ENCODE results near the gene MED13L.

Gene MED13L

DNA sequence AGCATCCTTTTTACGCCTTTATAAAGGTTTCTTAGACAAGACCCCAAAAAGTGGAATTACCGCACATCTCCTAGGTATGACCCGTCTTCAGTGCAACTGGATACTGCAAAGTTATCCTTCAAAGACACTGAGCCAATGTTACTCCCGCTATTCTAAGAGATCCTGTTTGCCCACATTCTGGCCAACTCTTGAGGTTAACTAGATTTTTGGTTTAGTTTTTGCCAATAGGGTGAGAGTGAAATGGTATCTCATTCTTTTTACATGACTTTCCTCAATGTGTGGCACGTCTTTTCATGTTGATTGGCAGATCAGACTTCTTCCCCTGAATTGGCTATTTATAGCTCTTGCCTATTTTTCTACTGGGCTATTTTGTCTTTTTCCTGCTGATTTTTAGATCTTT is 347.2 kb downstream of the MED13L start:
- DNase-seq = no peak

DNA sequence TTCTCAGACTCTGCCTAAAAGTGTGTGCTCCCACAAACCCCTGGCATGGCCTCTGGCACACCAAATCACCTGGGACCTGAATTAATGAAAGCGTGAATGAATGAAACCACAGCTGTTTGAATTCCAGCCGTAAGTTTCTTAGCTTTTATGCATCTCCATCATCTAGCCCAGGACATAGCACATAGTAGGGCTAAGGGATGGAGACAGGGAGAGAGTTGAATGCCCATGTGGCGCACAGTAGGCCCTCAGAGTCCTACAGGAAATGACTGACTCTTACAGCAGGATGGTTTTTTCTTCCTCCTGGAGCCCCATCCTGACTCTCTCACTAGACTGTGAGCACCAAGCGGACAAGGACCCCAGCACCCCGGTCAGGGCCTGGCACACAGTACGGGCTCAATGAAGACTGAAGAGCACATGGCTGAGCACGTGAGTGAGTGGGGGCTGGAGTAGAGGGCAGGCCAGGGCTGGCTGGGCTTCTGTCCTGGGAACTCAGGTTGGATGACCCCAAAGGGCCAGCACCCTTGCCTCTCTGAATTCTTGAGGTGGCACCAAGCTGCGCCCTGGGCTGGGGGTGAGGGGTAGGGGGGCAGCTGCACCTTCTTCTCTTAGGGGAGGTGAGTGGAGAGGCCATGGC is 351.3 kb downstream of the MED13L start:
- no peak for DNase-seq

DNA sequence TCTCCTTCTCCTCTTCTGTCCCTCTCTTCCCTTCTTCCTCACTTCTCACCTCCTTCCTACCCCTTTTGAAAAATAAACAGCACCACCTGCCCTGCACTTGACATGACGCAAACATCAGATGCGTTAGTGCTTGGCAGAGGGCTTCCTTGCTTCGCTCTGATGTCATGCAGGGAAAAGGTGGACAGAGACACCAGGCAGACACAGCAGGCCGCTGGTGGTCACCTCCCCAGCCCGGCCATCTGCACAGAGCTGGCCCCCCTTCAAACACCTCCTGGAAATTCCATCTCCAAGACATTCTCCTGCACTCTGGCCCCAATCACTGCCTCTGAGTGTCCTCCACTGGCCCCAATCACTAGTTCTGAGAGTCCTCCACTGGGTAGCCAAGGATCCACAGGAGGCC is 353.6 kb downstream of the MED13L start:
- DNase-seq = no peak

DNA sequence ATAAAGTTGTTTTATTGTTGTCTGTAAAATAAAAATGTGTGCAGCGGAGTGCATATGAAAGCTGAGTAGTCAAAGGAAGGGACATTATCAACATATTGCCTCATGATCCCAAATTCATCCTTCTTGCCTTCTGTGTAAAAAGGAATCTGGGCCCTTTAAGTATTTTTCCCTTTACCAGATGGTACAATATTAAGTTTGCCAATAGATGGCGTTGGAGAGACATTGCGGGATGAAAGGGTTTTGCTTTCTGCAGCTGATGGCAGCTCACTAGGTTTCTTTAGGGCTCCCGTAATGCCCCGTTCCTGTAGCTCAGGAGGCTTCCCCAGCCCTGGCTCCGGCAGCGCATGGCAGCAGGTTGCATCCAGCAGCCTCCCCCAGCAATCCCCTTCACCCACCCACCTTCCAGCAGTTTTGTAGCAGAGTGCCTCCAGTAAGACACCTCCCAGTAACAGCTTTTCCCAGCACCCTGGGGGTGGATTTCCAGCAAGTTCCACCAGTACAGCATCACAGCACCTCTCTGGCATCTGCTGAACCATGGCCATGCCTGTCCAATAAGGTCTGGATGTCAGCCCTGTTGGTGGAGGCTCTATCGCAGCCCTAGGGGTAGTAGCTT is 354.4 kb downstream of the MED13L start:
- DNase-seq = no peak

DNA sequence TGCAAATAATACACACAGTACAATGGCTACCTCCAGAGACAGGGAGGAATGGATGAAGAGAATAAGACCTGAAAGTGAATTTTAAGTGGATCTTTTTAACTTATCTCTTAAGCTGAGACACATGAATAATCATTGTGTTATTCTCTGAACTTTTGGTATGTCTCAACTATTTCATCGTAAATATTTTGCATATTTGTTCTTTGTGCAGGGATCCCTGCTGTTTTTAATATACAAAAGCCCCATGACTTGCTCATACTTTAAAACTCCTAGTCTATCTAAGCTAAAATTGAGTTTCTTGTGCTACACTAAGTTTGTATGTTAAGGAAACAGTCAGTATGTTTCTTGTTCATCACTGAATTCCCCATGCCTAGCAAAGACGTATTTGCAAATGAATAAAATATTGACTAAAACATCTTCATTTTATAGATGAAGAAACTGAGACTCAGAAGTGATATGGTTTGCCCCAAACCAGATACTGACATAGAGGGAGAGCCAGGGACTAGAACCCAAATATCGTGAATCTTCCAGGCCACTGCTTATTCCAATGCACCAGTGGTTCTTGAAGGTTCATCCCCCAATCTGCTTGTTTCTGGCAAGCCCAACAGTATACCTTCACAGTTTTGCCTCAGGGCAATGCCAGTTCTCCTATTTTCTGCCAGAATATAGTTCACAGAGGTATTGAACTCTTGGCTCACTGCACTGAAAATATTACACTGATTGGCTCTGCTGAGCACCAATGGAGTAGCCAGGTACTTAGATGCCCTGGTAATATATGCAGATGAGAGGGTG is 356.9 kb downstream of the MED13L start:
- DNase-seq = no peak

DNA sequence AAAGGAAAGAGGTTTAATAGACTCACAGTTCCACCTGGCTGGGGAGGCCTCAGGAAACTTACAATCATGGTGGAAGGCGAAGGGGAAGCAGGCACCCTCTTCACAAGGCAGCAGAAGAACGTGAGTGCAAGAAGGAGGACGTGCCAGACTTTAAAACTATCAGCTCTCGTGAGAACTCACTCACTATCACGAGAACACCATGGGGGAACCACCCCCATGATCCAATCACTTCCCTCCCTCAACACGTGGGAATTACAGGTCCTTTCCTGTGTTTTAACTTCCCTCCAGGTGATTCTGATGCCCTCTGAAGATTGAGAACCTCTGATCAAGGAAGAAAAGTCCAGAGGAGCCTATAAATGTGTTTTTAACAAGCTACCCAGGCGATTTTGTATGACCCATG is 358.7 kb downstream of the MED13L start:
- DNase-seq = no peak

DNA sequence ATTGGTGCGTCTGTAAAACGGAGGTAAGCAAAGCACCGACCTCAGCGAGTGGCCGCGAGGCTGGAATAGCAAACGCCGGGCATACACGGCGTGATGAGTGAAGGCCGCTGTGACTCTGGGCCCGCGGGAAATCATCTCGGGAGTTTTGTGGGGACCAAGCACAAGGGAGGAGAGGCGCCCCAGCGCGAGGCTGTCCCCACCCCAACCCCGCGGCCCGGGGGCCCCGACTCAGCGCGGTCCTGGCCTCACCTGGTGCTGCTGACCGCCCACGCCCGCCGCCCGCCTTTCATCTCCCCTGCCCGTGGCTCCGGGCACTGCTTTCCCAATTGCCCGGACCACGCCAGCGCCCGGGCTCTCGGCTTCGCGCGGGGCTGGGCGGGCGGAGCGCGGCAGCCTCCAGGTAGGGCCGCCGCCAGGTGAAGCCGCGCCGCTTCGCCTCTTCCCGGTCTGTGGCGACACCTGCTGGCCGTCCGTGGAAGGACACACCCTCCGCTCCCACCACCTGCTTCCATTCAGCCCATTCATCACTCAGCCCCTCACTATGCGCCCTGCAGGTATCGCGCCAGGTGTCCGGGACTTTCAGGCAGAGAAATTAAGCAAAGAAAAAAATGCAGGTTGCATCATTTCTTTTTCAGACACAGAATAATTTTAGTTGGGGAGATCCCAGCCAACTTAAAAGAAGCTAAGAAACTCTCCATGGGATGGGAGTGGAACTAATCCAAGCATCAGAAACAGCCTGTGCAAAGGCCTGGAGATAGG is 360.4 kb downstream of the MED13L start:
- DNase-seq = peak; percentile 71

DNA sequence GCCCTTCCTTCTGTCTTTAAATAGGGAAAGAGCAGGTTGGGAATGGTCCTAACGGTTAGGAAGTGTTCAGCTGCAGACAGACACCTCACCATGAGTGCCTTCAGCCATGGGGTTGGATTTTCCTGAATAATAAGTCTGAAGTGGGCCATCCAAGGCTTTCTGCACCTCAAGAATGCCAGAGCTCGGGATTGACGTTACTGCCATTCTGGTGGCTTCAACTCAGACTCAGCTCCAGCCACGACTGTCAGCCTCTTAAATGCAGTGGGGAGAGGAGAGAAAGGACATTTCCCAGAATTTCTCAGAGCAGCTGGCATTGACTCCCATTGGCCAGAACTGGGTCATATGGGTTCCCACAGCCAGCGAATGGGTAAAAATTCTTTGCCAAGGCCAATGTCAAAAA is 363.4 kb downstream of the MED13L start:
- no peak for DNase-seq

DNA sequence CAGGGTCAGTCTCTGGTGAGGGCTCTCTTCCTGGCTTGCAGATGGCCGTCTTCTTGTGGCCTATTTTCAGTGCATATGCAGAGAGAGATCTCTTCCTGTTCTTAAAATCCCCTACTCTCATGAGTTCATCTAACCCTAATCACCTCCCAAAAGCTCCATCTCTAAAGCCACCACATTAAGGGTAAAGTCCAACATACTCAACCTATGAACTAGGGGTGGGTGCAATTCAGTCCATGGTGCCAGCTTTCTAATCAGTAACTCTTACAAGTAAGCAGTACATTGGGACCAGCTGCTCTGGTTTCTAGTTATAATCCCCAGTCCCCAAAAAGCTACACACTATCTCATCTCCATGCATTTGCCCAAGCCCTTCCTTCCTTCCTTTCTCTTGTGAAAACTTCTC is 365.1 kb downstream of the MED13L start:
- DNase-seq = no peak

DNA sequence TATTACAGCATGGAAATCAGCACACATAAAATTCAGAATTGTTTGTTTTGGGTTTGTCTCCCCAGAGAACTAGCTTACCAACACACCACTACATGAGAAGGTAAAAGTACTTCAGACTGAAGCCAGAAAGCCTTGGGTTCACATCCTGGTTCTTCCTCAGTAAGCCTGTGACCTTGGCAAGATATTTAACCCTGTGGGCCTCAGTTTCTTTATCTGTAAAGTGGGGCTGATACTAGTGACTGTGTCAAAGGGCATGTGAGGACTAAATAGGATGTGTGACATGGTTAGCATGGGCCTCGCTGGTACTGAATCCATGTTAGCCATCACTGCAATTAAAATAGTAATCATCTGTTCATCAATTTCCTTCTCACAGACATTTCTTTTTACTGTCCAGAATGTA is 366.1 kb downstream of the MED13L start:
- DNase-seq = no peak

DNA sequence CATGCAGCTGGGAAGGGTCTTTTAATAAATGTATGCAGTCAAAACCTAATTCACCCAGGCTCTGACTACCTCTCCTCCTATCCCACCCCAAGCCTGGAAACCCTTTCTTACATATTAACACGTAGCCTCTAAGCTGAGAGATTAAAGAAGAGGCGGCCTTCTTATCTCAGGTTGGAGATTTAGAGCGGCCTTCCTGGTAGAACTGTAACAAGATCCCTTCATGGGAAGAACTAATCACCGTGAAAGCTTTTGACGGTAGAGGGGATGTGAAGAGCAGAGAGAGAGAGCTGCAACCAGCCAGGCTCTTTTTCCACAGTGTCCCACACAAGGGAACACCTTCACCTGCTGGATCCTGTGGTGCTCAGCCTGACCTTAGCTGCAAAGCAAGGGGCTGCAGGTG is 367.4 kb downstream of the MED13L start:
- DNase-seq = no peak
